T-cell (primary cell): ENCODE data around the gene CIB1. TPM values are rescaled to one million over a fixed set of nuclear protein-coding genes. Genes with fewer than 3 reads are reported as not detected.

Source experiments
- total RNA-seq, 35 experiments: library from RNA in 6 of 35; stranded (reverse) in 6 of 35; fragments of 120-200 nt in 1 of 35; gene quantifications; one replicate each; pipeline versions ENCODE4 v1.2.1 to v1.2.4 and lab custom pipeline; 2013 to 2026

CIB1 gene
- total RNA-seq, 5 donors from 2014 or later (not counting 1 experiment from before 2014, with no cell fraction given), result 112 to 201 (median 139) TPM

Other genes with a start within 250 kb of the CIB1 start
- gene ZNF710, start 232.6 kb downstream of the CIB1 start, total RNA-seq, result 10 to 100 TPM; 11.8 to 21.2 (median 17.7) TPM
- 10 to 100 TPM; 45.8 to 56.1 (median 49.2) TPM for gene IDH2, start 131.5 kb downstream of the CIB1 start, total RNA-seq
- gene SEMA4B, start 32.6 kb downstream of the CIB1 start, total RNA-seq, result 10 to 100 TPM; 11.7 to 34.7 (median 25.4) TPM
- 10 to 100 TPM in 3 of 5 donors, 1 to 10 TPM in 2; 7.9 to 14.5 (median 12.1) TPM for gene GDPGP1, start 268 bp upstream of the CIB1 start, total RNA-seq
- gene TTLL13, start 15.6 kb upstream of the CIB1 start, total RNA-seq, result 1 to 10 TPM in 2 of 5 donors, under 1 TPM in 3; 0.46 to 1.7 (median 0.70) TPM
- gene NGRN, start 31.7 kb upstream of the CIB1 start, total RNA-seq, result 10 to 100 TPM; 44.5 to 53.1 (median 46.1) TPM
- under 1 TPM; 0.61 to 0.85 (median 0.70) TPM for gene ZNF774, start 118.3 kb upstream of the CIB1 start, total RNA-seq
- gene IQGAP1, start 154.3 kb upstream of the CIB1 start, total RNA-seq, result 100 to 1,000 TPM; 125 to 158 (median 127) TPM